Aorta (tissue), 5 donors: ENCODE results near the gene FBXO15. TPM values are rescaled to one million over a fixed set of nuclear protein-coding genes. Genes with fewer than 3 reads are reported as not detected.

Experiments
- ATAC-seq: fragments of 200-7000 bp; cut with Tn5 transposase; one replicate; pipeline ENCODE4 v1.9.1; 2022; ENCODE audit warnings: moderate library complexity; ENCODE audit not compliant: low FRiP score
- DNase-seq, 2 donors: peaks; one replicate each; pipeline ENCODE4 v3.0.0-alpha.2; 2020
- H3K27ac ChIP-seq, 2 donors: one replicate each; pipeline ENCODE4 v1.5.1; 2013; ENCODE audit warnings: low read length in 2 of 2, mild to moderate bottlenecking in 2 of 2, moderate library complexity in 2 of 2, control low read depth in 1 of 2, inconsistent platforms in 1 of 2, low read depth in 1 of 2
- H3K27me3 ChIP-seq, 2 donors: one replicate each; pipeline ENCODE4 v1.6.1; 2013; ENCODE audit warnings: control low read depth in 1 of 2, low read length in 1 of 2, mild to moderate bottlenecking in 1 of 2, moderate library complexity in 1 of 2; ENCODE audit not compliant: insufficient read depth in 2 of 2, control insufficient read depth in 1 of 2
- H3K36me3 ChIP-seq, 2 donors: one replicate each; pipeline ENCODE4 v1.6.1; 2013; ENCODE audit warnings: control low read depth in 1 of 2, low read length in 1 of 2, mild to moderate bottlenecking in 1 of 2; ENCODE audit not compliant: insufficient read depth in 2 of 2, control insufficient read depth in 1 of 2
- H3K4me1 ChIP-seq, 2 donors: one replicate each; pipeline ENCODE4 v1.6.1; 2013; ENCODE audit warnings: low read length in 2 of 2, control low read depth in 1 of 2, mild to moderate bottlenecking in 1 of 2, moderate library complexity in 1 of 2; ENCODE audit not compliant: insufficient read depth in 2 of 2, control insufficient read depth in 1 of 2
- H3K4me3 ChIP-seq, 2 donors: one replicate each; pipeline ENCODE4 v1.5.1; 2013; ENCODE audit warnings: low read length in 2 of 2, control low read depth in 1 of 2, mild to moderate bottlenecking in 1 of 2
- H3K9me3 ChIP-seq: one replicate; pipeline ENCODE4 v1.6.1; 2013; ENCODE audit warnings: mild to moderate bottlenecking, low read length; ENCODE audit not compliant: control insufficient read depth
- WGBS, 2 donors: extraction: QIAGEN DNeasy Blood & Tissue Kit; methylation state at CpG; one replicate each; pipeline ENCODE4 v1.1.7; 2013; 5-methylcytosine and 5-hydroxymethylcytosine counted together
- intact Hi-C, 2 donors: fragments of 100-400 bp; cut with DNase I; formaldehyde crosslinking; loops; one replicate each; pipeline versions ENCODE4 v1.14.2 to v1.15.0; 2022
- polyA plus RNA-seq, 2 donors: library from polyadenylated mRNA; stranded (reverse); fragments of 200-250 nt; gene quantifications; one replicate each; pipeline ENCODE4 v1.2.3, GENCODE V29; 2013
- total RNA-seq, 2 donors: library from RNA; stranded (reverse); fragmentation: NEBNext Ultra II Directional; extraction: Animal tissue kit (Norgen Biotek cat#: 25700); gene quantifications; one replicate each; pipeline ENCODE4 v1.2.1, GENCODE V29; 2021
- donor health status: healthy with polysubstance abuse.
- donor health status: Bipolar disorder and iron deficiency.
- donor health status: DM: no; HTN: no; CAD: no.
- donor health status: DM: no; HTN: no; CAD: no.
- donor health status: DM: yes; HTN: yes; CAD: no.

Gene FBXO15
- total and polyA plus RNA-seq, 4 donors: 0.51 to 3.5 (median 0.52) TPM; not detected in 1

DNA sequence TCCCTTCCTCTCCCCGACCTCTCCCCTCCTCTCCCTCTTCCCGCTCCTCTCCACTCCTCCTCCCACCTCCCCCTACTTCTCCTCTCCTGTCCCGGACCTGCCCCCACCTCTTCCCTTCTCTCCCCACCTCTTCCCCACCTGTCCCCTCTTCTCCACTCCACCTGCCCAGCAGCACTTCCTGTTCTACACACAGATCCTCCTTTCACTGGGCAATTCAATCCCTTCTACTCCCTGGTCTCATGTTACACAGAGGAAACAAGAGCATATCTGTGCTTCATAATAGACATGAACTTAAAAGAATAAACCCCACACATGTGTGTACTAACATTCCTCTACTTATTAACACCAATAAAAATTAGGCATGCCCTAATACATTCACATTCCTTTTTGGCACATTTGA is 35.5 kb upstream of the FBXO15 start:
- H3K27me3 ChIP-seq: no peaks in the 10 kb centered on the region
- H3K9me3 ChIP-seq: no peaks in the 10 kb centered on the region
- no peak overlapping the region for H3K4me3 ChIP-seq
- intact Hi-C loops: no loop called here
- no peaks in the 10 kb centered on the region for H3K36me3 ChIP-seq
- DNase-seq: no peak
- no peaks in the 10 kb centered on the region for H3K4me1 ChIP-seq
- ATAC-seq: no peak
- no peak overlapping the region for H3K27ac ChIP-seq
- WGBS, 2 donors: 49 to 71% methylated on average over 3 of the region's 3 CpGs

DNA sequence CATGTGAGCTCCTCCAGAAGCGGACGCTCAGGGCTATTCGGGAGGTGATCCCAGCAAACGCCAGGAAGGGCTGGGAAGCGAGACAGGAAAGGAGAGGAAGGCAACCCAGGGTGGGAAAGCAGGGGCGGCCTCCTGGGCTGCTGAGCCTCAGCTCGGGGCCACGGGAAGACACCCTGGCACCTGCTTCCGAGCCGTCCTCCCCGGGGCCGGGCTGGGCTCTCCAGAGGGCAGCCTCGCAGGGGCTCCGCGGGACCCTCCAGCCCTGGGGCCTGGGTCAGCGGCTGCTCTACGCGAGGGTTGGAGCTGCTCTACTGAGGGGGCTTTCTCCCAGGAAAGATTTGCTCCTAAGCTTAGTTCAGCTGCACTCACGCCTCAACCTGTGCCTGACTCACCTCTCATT is 34.7 kb upstream of the FBXO15 start:
- 92 to 94% methylated on average over 19 of the region's 19 CpGs for WGBS, 2 donors
- no peak for ATAC-seq

DNA sequence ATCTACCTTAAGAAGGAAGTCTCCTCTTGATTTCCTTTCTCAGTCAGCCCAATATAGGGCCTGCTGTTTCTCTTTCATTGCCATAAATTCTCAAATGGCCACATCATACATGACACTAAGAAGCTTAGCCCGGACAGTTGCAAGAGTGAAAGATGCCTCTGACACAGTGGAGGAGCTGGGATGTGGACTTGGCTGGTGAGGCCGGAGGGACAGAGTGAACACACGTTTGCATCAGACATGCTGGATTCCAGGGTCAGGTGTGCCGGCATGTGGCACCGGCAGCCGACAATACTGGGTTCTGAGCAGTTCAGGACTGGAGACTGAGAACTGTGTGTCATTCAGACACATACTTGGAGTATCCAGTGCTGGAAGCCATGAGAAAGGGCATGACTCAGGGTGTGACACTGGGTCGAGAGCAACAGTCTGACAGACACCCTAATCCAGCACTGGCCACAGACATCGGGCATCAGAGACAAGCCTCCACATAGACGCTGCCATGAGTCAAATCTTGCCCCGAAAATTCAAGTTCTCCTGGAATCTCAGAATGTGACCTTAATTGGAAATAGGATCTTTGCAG is 32.1 kb upstream of the FBXO15 start:
- no peak overlapping the region for H3K4me3 ChIP-seq
- no peaks in the 10 kb centered on the region for H3K27me3 ChIP-seq
- no peak for ATAC-seq
- no peaks in the 10 kb centered on the region for H3K9me3 ChIP-seq
- no peak overlapping the region for H3K27ac ChIP-seq
- no peaks in the 10 kb centered on the region for H3K4me1 ChIP-seq
- WGBS, 2 donors: 77 to 81% methylated on average over 10 of the region's 10 CpGs
- DNase-seq: no peak
- no peaks in the 10 kb centered on the region for H3K36me3 ChIP-seq
- intact Hi-C loops: no loop called here

More for the DNA sequence above, 34.7 kb upstream of the FBXO15 start:
- Histone ChIP-seq H3K4me1 (no peaks in the 10 kb centered on the region), H3K27ac (no peak overlapping the region), H3K4me3 (no peak overlapping the region), H3K27me3 (no peaks in the 10 kb centered on the region), H3K9me3 (no peaks in the 10 kb centered on the region), H3K36me3 (no peaks in the 10 kb centered on the region)
- intact Hi-C loops: no loop called here
- DNase-seq: no peak

DNA sequence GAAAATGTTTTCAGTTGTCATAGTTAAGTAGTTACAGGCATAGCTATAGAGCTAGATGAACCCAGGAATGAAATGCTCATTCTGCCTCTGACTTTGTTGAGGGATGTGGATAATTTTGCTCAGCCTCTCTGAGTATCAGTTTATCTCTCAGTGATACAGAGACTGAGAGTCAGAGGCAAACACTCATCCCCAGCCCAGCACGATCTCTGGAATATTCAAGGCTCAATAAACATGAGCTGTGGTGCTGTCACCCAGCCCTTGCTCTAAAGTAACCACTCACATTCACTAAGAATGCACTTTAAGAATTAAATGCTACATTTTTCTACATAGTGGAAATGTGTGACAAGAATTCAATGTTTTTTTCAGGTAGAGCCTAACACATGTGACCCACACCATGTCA is 31.2 kb upstream of the FBXO15 start:
- Histone ChIP-seq H3K27me3 (no peaks in the 10 kb centered on the region), H3K36me3 (no peaks in the 10 kb centered on the region), H3K4me1 (no peaks in the 10 kb centered on the region), H3K27ac (no peak overlapping the region), H3K9me3 (no peaks in the 10 kb centered on the region), H3K4me3 (no peak overlapping the region)
- 41 to 65% methylated on average over 1 of the region's 1 CpG for WGBS, 2 donors
- ATAC-seq (no peak), DNase-seq (no peak)
- intact Hi-C loops: no loop called here

DNA sequence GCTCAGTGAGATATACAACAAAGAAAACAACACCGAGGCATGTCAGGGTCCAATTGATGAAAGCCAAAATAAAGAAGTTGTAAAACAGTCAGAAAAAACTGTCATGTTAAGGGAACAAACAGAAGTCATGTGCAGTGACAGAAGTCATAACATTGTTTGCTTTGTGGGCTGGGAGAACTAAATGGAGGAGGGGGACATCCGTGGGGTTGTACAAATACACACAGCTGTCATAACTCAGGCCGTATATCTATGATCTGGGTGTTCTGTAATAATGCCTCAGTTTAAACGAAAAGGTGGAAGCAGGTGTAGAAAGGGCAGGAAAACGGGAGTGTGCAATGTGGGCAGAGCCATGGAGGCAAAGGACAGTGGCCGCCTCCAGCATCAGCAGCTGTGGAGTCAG is 28.0 kb upstream of the FBXO15 start:
- intact Hi-C loops: no loop called here
- ATAC-seq (no peak), DNase-seq (no peak)
- H3K4me3 ChIP-seq: no peak overlapping the region
- no peaks in the 10 kb centered on the region for H3K27me3 ChIP-seq
- no peak overlapping the region for H3K27ac ChIP-seq
- no peaks in the 10 kb centered on the region for H3K4me1 ChIP-seq
- no peaks in the 10 kb centered on the region for H3K36me3 ChIP-seq
- 58 to 62% methylated on average over 6 of the region's 6 CpGs for WGBS, 2 donors
- H3K9me3 ChIP-seq: no peaks in the 10 kb centered on the region

DNA sequence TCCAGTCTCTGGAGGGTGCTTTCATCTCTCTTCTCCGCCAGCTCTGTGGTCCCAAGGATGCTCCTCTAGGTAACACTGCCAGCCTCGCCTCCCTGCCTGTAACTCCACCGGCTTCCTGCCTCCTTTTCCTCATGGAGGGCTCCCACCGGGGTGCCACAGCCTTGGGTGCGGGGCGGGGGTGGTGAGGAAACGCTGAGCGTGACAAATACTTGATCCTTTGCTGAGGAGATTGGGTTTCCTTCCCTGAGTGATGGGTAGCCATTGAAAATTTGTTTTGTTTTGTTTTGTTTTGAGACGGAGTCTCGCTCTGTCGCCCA is 25.8 kb upstream of the FBXO15 start:
- Histone ChIP-seq H3K9me3 (no peaks in the 10 kb centered on the region), H3K36me3 (no peaks in the 10 kb centered on the region), H3K4me1 (no peaks in the 10 kb centered on the region), H3K27me3 (no peaks in the 10 kb centered on the region), H3K27ac (no peak overlapping the region), H3K4me3 (no peak overlapping the region)
- no peak for DNase-seq
- 89 to 91% methylated on average over 11 of the region's 11 CpGs for WGBS, 2 donors
- no peak for ATAC-seq
- intact Hi-C loops: no loop called here

DNA sequence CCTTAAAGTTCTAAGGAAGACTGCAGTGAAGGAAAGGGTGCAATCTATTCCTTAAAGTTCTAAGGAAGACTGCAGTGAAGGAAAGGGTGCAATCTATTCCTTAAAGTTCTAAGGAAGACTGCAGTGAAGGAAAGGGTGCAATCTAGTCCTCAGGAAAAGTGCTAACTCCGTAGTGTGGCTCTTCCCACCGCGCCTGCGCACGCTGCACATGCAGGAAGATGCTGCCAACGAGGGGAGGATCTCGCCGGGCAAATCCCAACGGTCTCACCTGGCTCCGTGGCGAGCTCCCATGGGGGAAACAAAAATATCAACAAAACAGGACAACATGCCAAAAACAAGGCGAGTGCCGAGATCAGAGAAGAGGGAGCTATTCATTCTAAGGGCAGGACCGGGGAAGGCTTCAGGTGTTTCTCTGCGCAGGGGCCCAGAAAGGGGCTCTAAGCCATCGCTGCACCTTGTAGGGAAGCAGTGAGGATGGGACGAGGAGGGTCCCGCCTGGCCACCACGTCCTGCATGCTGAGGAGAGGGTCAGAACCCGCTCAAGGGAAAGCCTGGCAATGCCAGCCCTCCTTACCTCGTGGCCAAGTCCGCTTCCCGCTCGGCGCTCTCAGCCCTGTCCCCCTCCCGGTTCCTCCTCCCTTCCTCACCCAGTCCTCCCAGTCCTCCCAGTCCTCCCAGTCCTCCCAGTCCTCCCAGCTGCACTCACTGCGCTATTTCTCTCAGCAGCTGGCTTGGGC is 25.2 kb upstream of the FBXO15 start:
- H3K27ac ChIP-seq: no peak overlapping the region
- no peaks in the 10 kb centered on the region for H3K36me3 ChIP-seq
- WGBS, 2 donors: 80 to 82% methylated on average over 27 of the region's 27 CpGs
- intact Hi-C loops: no loop called here
- no peaks in the 10 kb centered on the region for H3K9me3 ChIP-seq
- H3K4me3 ChIP-seq: no peak overlapping the region
- ATAC-seq (no peak), DNase-seq (no peak)
- no peaks in the 10 kb centered on the region for H3K4me1 ChIP-seq
- no peaks in the 10 kb centered on the region for H3K27me3 ChIP-seq

DNA sequence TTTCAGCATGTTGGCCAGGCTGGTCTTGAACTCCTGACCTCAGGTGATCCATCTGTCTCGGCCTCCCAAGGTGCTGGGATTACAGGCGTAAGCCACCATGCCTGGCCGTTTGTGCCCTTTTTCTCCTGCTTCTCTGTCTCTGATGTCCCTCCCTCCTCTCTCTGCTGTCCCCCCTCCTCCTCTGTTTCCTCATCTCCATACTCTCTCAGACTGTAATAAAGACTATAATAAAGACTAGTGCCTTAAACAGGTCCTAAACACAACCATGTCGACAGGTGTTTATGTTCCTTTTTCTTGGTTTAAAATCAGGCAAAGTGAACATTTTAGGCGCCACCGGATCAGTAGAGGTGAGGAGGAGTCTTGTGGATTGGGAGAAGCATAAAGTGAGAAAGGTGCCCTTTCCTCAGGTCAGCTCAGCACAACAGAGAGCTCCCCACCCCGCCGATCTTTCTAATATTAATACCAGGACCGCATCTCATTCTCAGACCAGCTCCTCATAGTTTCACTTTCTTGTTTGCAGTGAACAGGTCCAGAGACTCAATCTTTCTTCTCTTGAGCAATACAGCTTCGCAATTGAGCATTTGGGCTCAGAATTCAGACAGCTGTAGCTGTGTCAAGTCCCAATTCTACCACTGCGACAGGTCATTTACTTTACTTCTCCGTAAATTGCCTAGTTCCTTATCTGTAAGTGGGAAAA is 24.4 kb upstream of the FBXO15 start:
- Histone ChIP-seq H3K27me3 (no peaks in the 10 kb centered on the region), H3K4me3 (no peak overlapping the region), H3K9me3 (no peaks in the 10 kb centered on the region), H3K36me3 (no peaks in the 10 kb centered on the region), H3K27ac (no peak overlapping the region), H3K4me1 (no peaks in the 10 kb centered on the region)
- WGBS, 2 donors: 61 to 69% methylated on average over 12 of the region's 12 CpGs
- DNase-seq (no peak), ATAC-seq (no peak)
- intact Hi-C loops: no loop called here

DNA sequence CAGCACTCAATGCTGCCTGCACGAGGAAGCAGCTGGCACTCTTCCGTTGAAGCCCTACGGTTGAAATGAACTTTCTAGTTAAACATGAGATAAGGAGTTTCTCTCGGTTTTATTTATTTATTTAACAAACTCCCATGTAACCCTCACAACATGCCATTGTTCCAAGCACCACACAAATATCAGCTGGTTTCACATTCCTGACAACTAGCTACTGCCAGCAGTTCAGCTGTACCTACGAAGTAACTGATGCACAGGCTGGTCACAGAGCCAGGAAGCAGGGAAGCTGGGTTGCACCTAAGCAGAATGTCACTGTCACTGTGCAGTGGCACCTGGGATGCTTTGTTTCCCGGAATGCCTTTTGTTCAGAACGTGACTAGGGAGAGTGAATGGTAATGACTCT is 18.8 kb upstream of the FBXO15 start:
- 35 to 38% methylated on average over 7 of the region's 7 CpGs for WGBS, 2 donors
- Histone ChIP-seq H3K36me3 (peaks cover 0 to 2% of the 10 kb centered on the region in 2 donors), H3K9me3 (no peaks in the 10 kb centered on the region), H3K27ac (no peak overlapping the region), H3K27me3 (no peaks in the 10 kb centered on the region), H3K4me1 (no peaks in the 10 kb centered on the region), H3K4me3 (no peak overlapping the region)
- no peak for DNase-seq
- ATAC-seq: no peak
- intact Hi-C loops: no loop called here
